ENCODE measurements around the gene RBBP8NL.

GRCh38 chr20:62411479-62412193, 15.7 kb downstream of the RBBP8NL start:
- no peak for TF ChIP-seq ZFP3 (CRISPR knock-in tag; IDR thresholded peaks at IDR 0.05)
- no peak for TF ChIP-seq ARNTL (CRISPR knock-in tag; IDR thresholded peaks at IDR 0.05; ENCODE audit: borderline replicate concordance, low read depth)
- TF ChIP-seq SNAI2 (CRISPR knock-in tag; IDR thresholded peaks at IDR 0.05) = no peak

All from SK-N-SH treated with all-trans-retinoic acid at 6 μM for 48 hours (cell line).